ENCODE data around the gene DUSP7.

DUSP7 gene, protein sequence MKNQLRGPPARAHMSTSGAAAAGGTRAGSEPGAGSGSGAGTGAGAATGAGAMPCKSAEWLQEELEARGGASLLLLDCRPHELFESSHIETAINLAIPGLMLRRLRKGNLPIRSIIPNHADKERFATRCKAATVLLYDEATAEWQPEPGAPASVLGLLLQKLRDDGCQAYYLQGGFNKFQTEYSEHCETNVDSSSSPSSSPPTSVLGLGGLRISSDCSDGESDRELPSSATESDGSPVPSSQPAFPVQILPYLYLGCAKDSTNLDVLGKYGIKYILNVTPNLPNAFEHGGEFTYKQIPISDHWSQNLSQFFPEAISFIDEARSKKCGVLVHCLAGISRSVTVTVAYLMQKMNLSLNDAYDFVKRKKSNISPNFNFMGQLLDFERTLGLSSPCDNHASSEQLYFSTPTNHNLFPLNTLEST

DNA sequence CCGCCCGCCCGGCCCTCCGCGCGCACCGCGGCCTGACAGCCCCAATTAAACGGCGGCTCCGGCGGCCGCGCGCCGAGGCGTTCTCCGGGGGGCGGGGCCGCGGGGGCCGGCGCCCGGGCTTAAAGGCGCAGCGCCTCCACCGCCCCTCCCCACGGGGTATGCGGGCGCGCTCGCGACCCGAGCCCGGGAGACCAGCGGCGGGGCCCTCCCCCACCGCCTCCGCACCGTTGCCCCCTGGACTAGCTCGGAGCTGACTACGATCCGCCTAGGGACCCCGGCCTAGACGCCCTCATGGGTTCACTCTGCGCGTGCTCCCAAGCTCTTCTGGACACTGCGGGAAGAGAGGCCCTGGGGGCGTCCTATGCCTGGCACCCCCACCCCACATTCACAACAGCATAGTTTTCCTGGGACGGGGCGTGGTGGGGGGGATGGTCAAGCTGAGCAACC lies at the start of gene DUSP7:
TSS of gene DUSP7 (minus strand) at position 51 of the 447 bp plus-strand sequence. CDS start 205 bp downstream, outside the sequence.
- no peak for DNase-seq (ENCODE audit: low read depth in 2 of 2, low spot score in 1 of 2)

DNA sequence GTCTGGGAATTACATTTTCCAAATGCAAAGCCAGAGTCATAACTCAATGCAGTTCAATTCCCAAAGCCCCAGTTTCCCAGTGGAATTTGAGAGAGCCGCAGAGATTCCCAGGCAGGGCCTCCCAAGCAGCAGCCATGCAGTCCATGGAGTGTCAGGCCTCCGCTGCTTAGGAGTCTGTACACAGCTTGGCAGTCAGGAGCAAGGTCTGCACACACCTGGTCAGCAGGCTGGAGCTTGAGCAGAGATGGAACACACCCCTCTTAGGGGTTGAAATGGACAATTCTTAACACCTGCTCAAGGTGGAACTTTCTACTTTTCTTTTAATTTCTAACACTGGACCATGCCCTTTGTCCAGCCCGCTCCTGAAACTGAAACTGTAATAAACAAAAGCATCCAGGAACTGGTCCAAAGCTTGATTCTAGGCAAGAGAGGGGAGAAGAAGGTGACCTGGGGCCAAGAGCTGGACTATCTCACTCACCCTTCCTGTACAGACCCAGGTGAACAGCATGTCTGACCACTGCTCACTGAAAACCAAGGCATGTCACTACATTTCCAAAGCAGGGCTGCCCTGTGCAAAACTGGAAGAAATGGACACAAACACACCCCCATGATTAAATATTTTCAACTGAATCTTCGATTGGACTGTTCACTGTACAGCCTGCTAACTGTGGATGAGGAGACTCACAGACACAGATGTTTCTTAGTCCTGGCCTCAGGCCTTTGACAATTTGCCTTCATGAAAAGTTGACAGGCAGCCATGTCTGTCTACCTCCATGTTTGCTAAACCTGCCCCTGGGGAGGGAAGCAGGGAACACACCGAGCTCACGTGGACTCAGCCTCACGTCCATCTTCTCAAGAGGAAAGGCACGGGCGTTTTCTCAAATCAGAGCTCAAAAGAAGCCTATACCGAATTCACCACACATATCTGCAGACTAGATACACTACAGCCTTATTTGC lies 48.6 kb upstream of the DUSP7 start:
- no peak for DNase-seq (ENCODE audit: low read depth in 2 of 2, low spot score in 1 of 2)

GRCh38 chr3:52102934-52103333 lies 46.6 kb upstream of the DUSP7 start:
- DNase-seq (ENCODE audit: low read depth in 2 of 2, low spot score in 1 of 2), result no peak

GRCh38 chr3:52099001-52099401 lies 42.6 kb upstream of the DUSP7 start:
- DNase-seq (ENCODE audit: low read depth in 2 of 2, low spot score in 1 of 2), result no peak

DNA sequence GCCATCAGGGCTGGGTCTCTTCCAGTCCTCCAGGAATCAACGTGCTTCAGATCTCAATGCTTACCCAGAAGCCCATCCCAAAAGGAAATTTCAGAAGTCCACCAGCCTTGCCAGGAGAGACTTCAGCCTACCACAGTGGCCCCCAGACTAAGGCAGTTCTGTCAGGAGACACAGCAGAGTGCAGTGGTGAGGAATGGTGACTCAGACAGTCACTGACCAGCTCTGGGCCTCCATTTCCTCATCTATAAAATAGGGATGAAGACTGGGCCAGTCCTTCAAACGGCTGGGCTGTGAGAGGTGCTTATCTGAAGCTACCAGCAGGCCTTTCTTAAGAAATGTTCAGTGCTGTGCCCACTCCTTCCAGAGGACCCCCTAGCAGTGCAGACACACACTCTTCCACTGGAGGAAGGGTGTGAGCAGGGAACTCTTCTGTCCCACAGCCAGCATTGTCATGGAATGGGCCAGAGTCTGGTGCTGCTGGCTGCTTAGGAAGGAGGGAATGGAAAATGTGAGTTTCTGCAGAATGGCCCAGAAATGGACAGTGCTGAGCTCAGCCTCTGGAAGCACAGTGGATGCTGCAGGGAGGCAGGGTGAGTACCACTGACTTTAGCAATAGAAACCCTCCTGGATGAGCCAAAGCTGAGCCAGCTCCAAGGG lies 41.6 kb upstream of the DUSP7 start:
- no peak for DNase-seq (ENCODE audit: low read depth in 2 of 2, low spot score in 1 of 2)

DNA sequence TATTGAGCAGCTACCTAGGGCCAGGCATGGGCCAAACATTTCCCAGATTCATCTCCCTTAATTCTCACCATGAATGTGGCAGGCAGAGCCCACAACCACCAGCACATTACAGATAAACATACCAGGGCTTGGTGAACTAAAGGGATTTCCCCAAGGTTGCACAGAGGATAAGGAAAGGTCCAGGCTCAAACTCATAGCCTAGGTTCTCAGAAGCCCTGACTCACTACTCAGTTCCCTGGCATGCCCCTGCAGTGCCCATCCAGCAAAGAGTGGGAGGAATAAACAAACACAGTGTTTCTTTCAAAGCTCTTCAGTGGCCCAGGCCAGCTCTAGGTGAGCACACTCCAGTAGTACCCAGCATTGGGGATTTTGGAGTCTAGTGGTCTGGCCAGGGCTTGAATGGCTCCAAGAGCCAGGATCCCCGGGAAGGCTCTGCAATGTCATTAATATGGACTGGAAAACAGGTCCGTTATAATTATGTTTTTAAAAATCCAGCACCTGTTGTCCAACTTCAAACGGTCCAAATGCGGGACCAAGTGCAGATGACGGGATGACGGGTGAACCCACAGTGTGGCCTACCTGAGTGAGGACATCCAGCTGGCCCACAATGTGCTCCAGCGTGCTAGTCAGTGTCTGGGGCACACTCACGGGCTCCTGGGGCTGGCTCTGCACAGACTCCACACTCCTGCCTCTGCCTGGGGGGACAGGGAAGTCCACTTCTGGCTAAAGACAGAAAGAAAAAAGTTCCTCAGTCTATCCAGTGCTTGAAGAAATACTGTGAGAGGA lies 39.8 kb upstream of the DUSP7 start:
- DNase-seq (ENCODE audit: low read depth in 2 of 2, low spot score in 1 of 2), result no peak

- no peak for DNase-seq (ENCODE audit: low read depth in 2 of 2, low spot score in 1 of 2)
These were observed 38.5 kb upstream of the DUSP7 start for GRCh38 chr3:52094571-52095485.

DNA sequence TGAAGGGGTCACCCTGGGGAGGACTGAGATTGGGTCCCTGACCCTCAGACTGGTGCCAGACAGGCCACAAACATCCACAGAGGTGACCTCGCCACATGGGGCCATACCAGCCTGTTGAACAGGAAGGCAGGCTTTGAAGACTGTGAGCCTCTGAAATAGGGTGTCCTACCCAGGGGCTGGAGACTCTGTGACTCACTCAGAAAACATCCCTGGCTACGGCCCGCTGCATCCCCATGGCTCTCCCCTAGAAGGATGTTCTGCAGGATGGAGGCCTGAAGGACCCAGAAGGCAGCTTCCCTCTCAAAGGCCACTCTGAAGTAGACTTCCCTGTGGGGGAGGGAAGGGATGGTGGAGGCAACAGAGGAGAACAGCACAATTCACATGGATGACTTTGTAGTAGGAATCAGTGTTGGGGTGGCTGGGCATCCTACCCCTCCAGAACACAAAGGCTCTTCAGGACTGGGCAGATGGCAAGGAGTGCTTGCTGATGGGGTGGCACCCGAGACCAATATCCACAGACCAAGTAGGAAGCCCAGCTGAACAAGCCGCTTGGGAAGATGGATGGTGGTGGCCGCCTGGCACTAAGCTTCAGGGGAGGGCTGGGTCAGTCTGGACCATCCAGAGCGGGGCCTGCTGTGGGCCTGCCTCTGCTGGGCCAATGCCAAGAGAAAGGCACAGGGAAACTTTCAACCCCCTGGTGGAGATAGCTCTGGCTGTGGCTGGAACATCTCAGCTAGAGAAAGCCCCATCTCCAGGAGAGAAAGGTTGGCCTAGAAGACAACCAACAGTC lies 37.6 kb upstream of the DUSP7 start:
- no peak for DNase-seq (ENCODE audit: low read depth in 2 of 2, low spot score in 1 of 2)

DNA sequence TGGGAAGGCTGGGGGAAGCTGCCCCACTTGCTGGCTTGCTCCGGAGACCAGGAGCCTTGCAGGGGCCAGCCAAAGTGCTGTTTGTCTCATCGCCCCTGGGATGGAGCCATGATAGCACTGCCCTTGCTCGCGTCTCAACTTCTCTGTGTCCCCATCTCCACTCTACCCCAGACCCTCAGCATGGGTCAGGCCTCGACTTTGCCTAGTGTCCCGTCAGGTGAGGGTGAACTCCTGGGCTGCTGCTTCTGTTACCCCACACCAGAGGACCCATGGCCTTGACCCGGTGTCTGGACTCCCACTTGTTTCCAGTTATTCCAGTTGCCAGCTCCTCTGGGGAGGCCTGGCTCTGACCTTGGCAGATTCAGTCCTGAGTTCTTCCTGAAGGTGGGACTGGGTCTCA lies 36.5 kb upstream of the DUSP7 start:
- DNase-seq (ENCODE audit: low read depth in 2 of 2, low spot score in 1 of 2), result no peak

DNA sequence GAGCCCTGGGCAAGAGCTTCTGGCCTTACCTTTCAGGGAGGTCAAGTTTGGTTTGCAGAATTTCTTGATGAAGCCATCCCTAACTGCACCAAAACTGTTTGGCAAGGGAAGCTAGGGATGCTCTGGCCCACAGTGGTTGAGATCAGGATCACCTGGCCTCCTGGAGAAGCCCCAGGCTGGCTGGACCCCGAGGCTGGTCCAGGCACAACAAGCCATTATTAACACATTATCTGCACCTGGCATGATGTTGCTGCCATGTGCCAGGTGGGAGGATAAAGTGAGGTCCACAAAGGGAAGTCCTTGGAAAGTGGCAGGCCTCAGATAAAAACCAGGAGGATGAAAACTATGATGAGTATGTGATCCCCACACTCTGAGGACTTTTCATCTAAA lies 35.9 kb upstream of the DUSP7 start:
- DNase-seq (ENCODE audit: low read depth in 2 of 2, low spot score in 1 of 2), result no peak

- DNase-seq (ENCODE audit: low read depth in 2 of 2, low spot score in 1 of 2), result no peak
These were observed 35.4 kb upstream of the DUSP7 start for GRCh38 chr3:52091586-52092270.

- no peak for DNase-seq (ENCODE audit: low read depth in 2 of 2, low spot score in 1 of 2)
These were observed 34.6 kb upstream of the DUSP7 start for GRCh38 chr3:52090933-52091468.

GRCh38 chr3:52090131-52090932 lies 34.0 kb upstream of the DUSP7 start:
- no peak for DNase-seq (ENCODE audit: low read depth in 2 of 2, low spot score in 1 of 2)

- no peak for DNase-seq (ENCODE audit: low read depth in 2 of 2, low spot score in 1 of 2)
These were observed 33.3 kb upstream of the DUSP7 start for GRCh38 chr3:52089691-52090090.

DNA sequence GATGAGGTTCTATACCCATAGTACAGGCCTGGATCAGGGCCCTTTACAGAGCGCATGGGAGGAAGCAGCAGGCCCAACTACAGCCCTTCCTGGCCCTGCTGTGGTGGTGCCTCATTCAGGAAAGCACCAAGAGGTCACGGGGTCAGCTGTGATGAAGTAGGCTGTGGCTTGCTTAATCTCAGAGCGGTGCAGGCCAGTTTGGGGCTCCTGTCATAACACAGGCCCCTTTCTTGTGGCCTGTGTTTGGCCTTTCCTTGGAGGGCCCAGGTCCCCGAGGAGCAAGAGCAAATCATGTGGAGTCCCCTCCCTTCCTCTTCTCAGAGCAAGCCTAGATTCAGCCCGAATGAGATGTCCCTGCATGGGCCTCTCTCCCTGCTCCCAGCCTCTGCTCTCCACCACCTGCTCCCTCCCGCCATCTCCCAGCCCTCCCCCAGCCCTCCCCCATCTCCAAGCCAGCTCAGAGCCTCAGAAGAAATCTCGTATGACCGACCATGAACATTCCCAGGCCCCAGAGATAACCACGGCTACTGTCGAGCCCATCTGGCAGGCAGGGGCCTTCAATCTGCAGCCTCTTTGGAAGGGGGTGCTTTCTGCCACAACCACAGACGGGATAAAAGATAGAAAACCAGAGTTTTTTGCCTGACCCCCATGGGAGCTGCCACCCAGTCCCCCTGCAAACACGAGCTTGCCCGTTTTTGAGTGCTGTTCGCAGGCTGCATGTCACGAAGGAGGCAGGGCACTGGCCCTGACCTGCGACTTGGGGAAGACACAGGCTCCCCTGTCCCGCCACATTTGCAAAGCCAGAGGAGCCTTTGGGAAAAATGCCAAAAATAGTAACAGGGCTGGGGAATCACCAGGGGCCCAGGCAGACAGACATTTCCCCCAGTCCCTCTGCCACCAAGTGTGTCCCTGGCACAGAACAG lies 32.3 kb upstream of the DUSP7 start:
- no peak for DNase-seq (ENCODE audit: low read depth in 2 of 2, low spot score in 1 of 2)

DNA sequence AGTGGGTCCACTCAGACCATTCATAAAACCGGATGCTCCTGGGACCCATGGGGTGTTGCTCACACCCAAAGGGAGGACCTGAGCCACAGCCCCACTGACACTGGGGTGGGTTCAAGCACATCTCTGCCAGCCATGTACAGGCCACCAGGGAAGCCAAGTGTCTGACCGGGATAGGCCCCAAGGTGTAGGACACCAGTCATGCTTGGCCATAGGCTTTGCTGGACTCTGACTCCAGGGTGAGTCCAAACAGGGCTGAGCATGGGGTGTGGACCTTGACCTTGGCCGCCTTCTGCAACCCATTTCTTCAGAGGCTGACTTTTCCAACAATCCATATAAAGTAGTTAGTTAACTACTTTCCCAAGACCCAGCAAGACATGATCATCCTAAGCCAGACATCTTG lies 31.4 kb upstream of the DUSP7 start:
- DNase-seq (ENCODE audit: low read depth in 2 of 2, low spot score in 1 of 2), result no peak
